CD14-positive monocyte (primary cell): Measurements from ENCODE around the gene HILPDA. TPM values are rescaled to one million over a fixed set of nuclear protein-coding genes. Genes with fewer than 3 reads are reported as not detected.

Source experiments
- DNase-seq, 3 donors: peaks; one replicate each; pipeline ENCODE4 v3.0.0-alpha.2; 2011 to 2022
- H2AFZ ChIP-seq: 2 replicates; pipeline ENCODE4 v1.6.0; 2012; ENCODE audit warnings: mild to moderate bottlenecking, low read depth, low read length, inconsistent platforms; ENCODE audit not compliant: insufficient read depth, poor library complexity, severe bottlenecking
- H3K27ac ChIP-seq, 2 donors: 1 replicate in 1 of 2; 2 replicates in 1 of 2; pipeline ENCODE4 v1.5.1; 2012 to 2013; ENCODE audit warnings: low read length in 2 of 2, control low read depth in 1 of 2, inconsistent platforms in 1 of 2, low read depth in 1 of 2, mild to moderate bottlenecking in 1 of 2
- H3K27me3 ChIP-seq, 2 donors: one replicate each; pipeline versions ENCODE4 v1.6.0 to v1.6.1; 2011 to 2013; ENCODE audit warnings: low read length in 2 of 2; ENCODE audit not compliant: control insufficient read depth in 2 of 2, insufficient read depth in 2 of 2
- H3K36me3 ChIP-seq, 2 donors: replicated peaks in 1 of 2; 1 replicate in 1 of 2; 2 replicates in 1 of 2; pipeline versions ENCODE4 v1.5.1 to v1.6.1; 2012 to 2013; ENCODE audit warnings: low read length in 2 of 2, control low read depth in 1 of 2, inconsistent platforms in 1 of 2, mild to moderate bottlenecking in 1 of 2; ENCODE audit not compliant: insufficient read depth in 2 of 2, control insufficient read depth in 1 of 2
- H3K4me1 ChIP-seq, 2 donors: 1 replicate in 1 of 2; 2 replicates in 1 of 2; pipeline versions ENCODE4 v1.5.1 to v1.6.1; 2012 to 2013; ENCODE audit warnings: low read length in 2 of 2, control low read depth in 1 of 2, inconsistent platforms in 1 of 2, mild to moderate bottlenecking in 1 of 2, moderate library complexity in 1 of 2; ENCODE audit not compliant: insufficient read depth in 2 of 2, control insufficient read depth in 1 of 2
- H3K4me2 ChIP-seq: replicated peaks from 2 replicates; pipeline ENCODE3; 2012; ENCODE audit warnings: low read length, moderate library complexity, mild to moderate bottlenecking; ENCODE audit not compliant: poor library complexity, severe bottlenecking; ENCODE audit errors: extremely low read depth
- H3K4me3 ChIP-seq, 3 experiments: fragments of 200-600 bp in 1 of 3; sonication (generic) in 1 of 3; replicated peaks in 1 of 3; 1 replicate in 2 of 3; 2 replicates in 1 of 3; pipeline ENCODE4 v1.5.1; 2011 to 2013; ENCODE audit warnings: low read length in 3 of 3, mild to moderate bottlenecking in 3 of 3, control low read depth in 2 of 3, low read depth in 2 of 3, inconsistent platforms in 1 of 3, moderate library complexity in 1 of 3
- H3K79me2 ChIP-seq: 2 replicates; pipeline ENCODE4 v1.6.0; 2012; ENCODE audit warnings: mild to moderate bottlenecking, control low read depth, inconsistent platforms, low read length, moderate library complexity; ENCODE audit not compliant: insufficient read depth
- H3K9ac ChIP-seq: 2 replicates; pipeline ENCODE4 v1.6.0; 2017; ENCODE audit warnings: low read length, mild to moderate bottlenecking; ENCODE audit not compliant: insufficient read depth, poor library complexity, severe bottlenecking
- H3K9me3 ChIP-seq, 2 donors: replicated peaks in 1 of 2; 1 replicate in 1 of 2; 2 replicates in 1 of 2; pipeline versions ENCODE4 v1.5.1 to v1.6.1; 2012 to 2013; ENCODE audit warnings: low read length in 2 of 2, control low read depth in 1 of 2; ENCODE audit not compliant: control insufficient read depth in 1 of 2, insufficient read depth in 1 of 2
- H4K20me1 ChIP-seq: 2 replicates; pipeline ENCODE4 v1.6.0; 2012; ENCODE audit warnings: mild to moderate bottlenecking, low read length, control low read depth, moderate library complexity; ENCODE audit not compliant: insufficient read depth
- H3K27ac Mint-ChIP-seq, 7 donors: one replicate each; pipeline ENCODE4 v1.8.0; 2020; ENCODE audit warnings: mild to moderate bottlenecking in 7 of 7, mixed read lengths in 7 of 7, moderate library complexity in 6 of 7, inconsistent platforms in 2 of 7
- H3K27me3 Mint-ChIP-seq, 3 donors: one replicate each; pipeline ENCODE4 v1.8.0; 2021 to 2022; ENCODE audit warnings: low read depth in 3 of 3, mild to moderate bottlenecking in 3 of 3, mixed read lengths in 3 of 3, moderate library complexity in 3 of 3, inconsistent platforms in 1 of 3
- H3K36me3 Mint-ChIP-seq, 2 donors: one replicate each; pipeline ENCODE4 v1.8.0; 2020; ENCODE audit warnings: mixed read lengths in 2 of 2, inconsistent platforms in 1 of 2, mild to moderate bottlenecking in 1 of 2
- H3K4me1 Mint-ChIP-seq: one replicate; pipeline ENCODE4 v1.8.0; 2020; ENCODE audit warnings: mild to moderate bottlenecking, mixed read lengths
- H3K4me3 Mint-ChIP-seq, 2 donors: one replicate each; pipeline ENCODE4 v1.8.0; 2020; ENCODE audit warnings: mild to moderate bottlenecking in 2 of 2, mixed read lengths in 2 of 2, moderate library complexity in 1 of 2
- H3K9me3 Mint-ChIP-seq, 7 donors: one replicate each; pipeline ENCODE4 v1.8.0; 2020 to 2022; ENCODE audit warnings: mixed read lengths in 7 of 7, mild to moderate bottlenecking in 6 of 7, moderate library complexity in 6 of 7, inconsistent platforms in 2 of 7
- WGBS: methylation state at CpG from one replicate; pipeline ENCODE4 v1.1.5; 2013; ENCODE audit warnings: missing lambda C conversion rate; ENCODE audit not compliant: insufficient coverage; 5-methylcytosine and 5-hydroxymethylcytosine counted together
- intact Hi-C, 2 donors: fragments of 100-400 bp; cut with micrococcal nuclease; formaldehyde crosslinking; loops; one replicate each; pipeline versions ENCODE4 v1.15.0 to v1.15.1; 2023
- polyA plus RNA-seq, 3 donors: library from polyadenylated mRNA; depleted of rRNA in 1 of 3; unstranded in 2 of 3; stranded (reverse) in 1 of 3; fragments of 300-500 nt in 2 of 3; fragments of >200 nt in 1 of 3; fragmentation: Illumina TruSeq in 2 of 3; gene quantifications; 1 replicate in 2 of 3; 2 replicates in 1 of 3; pipeline ENCODE4 v1.2.3, GENCODE V29; 2012 to 2021
- TF ChIP-seq, protein P1 (sequence below): fragments of 200-600 bp; IDR thresholded peaks from one replicate; pipeline ENCODE4 v1.8.0; 2022; ENCODE audit warnings: antibody characterized with exemption, mild to moderate bottlenecking

HILPDA gene
- polyA plus RNA-seq, 3 donors, result 2.0 to 7.9 (median 2.6) TPM

DNA sequence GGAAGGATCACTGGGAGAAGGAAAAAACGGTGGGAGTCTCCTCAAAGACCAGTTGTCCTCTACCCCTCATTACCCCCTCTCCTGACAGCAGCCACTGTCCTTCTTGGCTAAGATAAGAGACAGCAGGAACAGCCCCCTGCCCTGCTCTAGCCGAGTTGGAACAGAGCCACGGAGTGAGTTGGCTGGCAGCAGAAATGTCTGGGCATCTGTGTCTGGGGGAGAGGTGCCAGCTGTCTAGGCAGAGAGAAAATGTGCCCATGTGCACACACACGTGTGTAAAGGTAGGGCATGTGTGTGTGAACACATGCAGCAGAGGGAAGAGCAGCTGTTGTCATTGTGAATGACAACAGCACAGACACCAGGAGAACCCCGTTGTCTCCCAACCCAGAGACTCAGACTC, 9.4 kb upstream of the HILPDA start:
- Mint-ChIP-seq H3K27me3 (peaks cover 0 to 2% (median 1%) of the 10 kb centered on the region in 3 donors), H3K4me3 (no peak overlapping the region), H3K4me1 (peaks cover 34% of the 10 kb centered on the region), H3K9me3 (no peaks in the 10 kb centered on the region), H3K27ac (peak overlapping the region in 1 of 7 donors; percentile 40), H3K36me3 (no peaks in the 10 kb centered on the region)
- Histone ChIP-seq H2AFZ (no peak overlapping the region), H3K79me2 (no peaks in the 10 kb centered on the region), H3K27ac (no peak overlapping the region), H3K27me3 (no peaks in the 10 kb centered on the region), H3K9ac (no peak overlapping the region), H3K4me2 (no peak overlapping the region), H4K20me1 (no peaks in the 10 kb centered on the region), H3K4me1 (peaks cover 20 to 27% of the 10 kb centered on the region in 2 donors), H3K9me3 (no peaks in the 10 kb centered on the region), H3K4me3 (no peak overlapping the region), H3K36me3 (no peaks in the 10 kb centered on the region)
- DNase-seq, result no peak
- WGBS, result 68% methylated on average over 4 of the region's 5 CpGs
- intact Hi-C loops, result no loop called here
- TF ChIP-seq, protein P1, sequence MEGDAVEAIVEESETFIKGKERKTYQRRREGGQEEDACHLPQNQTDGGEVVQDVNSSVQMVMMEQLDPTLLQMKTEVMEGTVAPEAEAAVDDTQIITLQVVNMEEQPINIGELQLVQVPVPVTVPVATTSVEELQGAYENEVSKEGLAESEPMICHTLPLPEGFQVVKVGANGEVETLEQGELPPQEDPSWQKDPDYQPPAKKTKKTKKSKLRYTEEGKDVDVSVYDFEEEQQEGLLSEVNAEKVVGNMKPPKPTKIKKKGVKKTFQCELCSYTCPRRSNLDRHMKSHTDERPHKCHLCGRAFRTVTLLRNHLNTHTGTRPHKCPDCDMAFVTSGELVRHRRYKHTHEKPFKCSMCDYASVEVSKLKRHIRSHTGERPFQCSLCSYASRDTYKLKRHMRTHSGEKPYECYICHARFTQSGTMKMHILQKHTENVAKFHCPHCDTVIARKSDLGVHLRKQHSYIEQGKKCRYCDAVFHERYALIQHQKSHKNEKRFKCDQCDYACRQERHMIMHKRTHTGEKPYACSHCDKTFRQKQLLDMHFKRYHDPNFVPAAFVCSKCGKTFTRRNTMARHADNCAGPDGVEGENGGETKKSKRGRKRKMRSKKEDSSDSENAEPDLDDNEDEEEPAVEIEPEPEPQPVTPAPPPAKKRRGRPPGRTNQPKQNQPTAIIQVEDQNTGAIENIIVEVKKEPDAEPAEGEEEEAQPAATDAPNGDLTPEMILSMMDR, result no peak

- TF ChIP-seq, protein P1, result no peak
- H3K27me3 ChIP-seq, result no peaks in the 10 kb centered on the region
- H3K27me3 Mint-ChIP-seq, result peaks cover 0 to 3% (median 2%) of the 10 kb centered on the region in 3 donors
- H3K9me3 Mint-ChIP-seq, result no peaks in the 10 kb centered on the region
- no peak overlapping the region for H3K4me3 Mint-ChIP-seq
- H3K4me1 Mint-ChIP-seq, result peaks cover 38% of the 10 kb centered on the region
- H3K4me1 ChIP-seq, result peaks cover 20 to 27% of the 10 kb centered on the region in 2 donors
- H3K36me3 ChIP-seq, result no peaks in the 10 kb centered on the region
- H3K27ac Mint-ChIP-seq, result no peak overlapping the region
- no peak overlapping the region for H3K4me2 ChIP-seq
- H3K9ac ChIP-seq, result no peak overlapping the region
- H3K79me2 ChIP-seq, result no peaks in the 10 kb centered on the region
- no peak overlapping the region for H3K4me3 ChIP-seq
- DNase-seq, result no peak
- H3K9me3 ChIP-seq, result no peaks in the 10 kb centered on the region
- H4K20me1 ChIP-seq, result no peaks in the 10 kb centered on the region
- WGBS, result no CpG with 5 or more reads among the region's 4 CpGs
- intact Hi-C loops, result no loop called here
- no peak overlapping the region for H2AFZ ChIP-seq
- no peak overlapping the region for H3K27ac ChIP-seq
- H3K36me3 Mint-ChIP-seq, result no peaks in the 10 kb centered on the region
Measured at GRCh38 chr7:128447941-128448564, 7.6 kb upstream of the HILPDA start.
